ENCODE measurements around the gene ANXA8.

GRCh38 chr10:47456079-47456785 is 27.7 kb downstream of the ANXA8 start:
- TF ChIP-seq ZNF274 (IDR thresholded peaks at IDR 0.05; ENCODE audit: low read depth, low read length): no peak
- TF ChIP-seq YY1 (IDR thresholded peaks at IDR 0.05; ENCODE audit: insufficient read depth, insufficient read length): no peak
- no peak for TF ChIP-seq SUZ12 (IDR thresholded peaks at IDR 0.05; ENCODE audit: extremely low read depth, insufficient read depth, insufficient read length)
